ENCODE results near the gene PTPRN2.
"Not testable (repeated sequence)": the region's sequence is repeated elsewhere in the genome, so short reads cannot be mapped to it uniquely, and the experiment has no call there.

The PTPRN2 gene

GRCh38 chr7:157506268-157506667, 1081.4 kb downstream of the PTPRN2 start:
- CTCF ChIA-PET, result no interaction called here
- TF ChIP-seq SUZ12 (IDR thresholded peaks at IDR 0.05) (no peak), BHLHE40 (IDR thresholded peaks at IDR 0.05; ENCODE audit: borderline replicate concordance) (no peak), L3MBTL2 (conservative IDR thresholded peaks at IDR 0.05) (no peak), FOXM1 (IDR thresholded peaks at IDR 0.05; ENCODE audit: borderline replicate concordance) (no peak), ELF4 (IDR thresholded peaks at IDR 0.05) (no peak), TARDBP (IDR thresholded peaks at IDR 0.05) (no peak), ARNT (IDR thresholded peaks at IDR 0.05) (no peak), HDGF (IDR thresholded peaks at IDR 0.05; ENCODE audit: borderline replicate concordance) (no peak), FOXA1 (IDR thresholded peaks at IDR 0.05) (no peak)
- POLR2A ChIA-PET, result no interaction called here
- DNase-seq (ENCODE audit: extremely low spot score), result no peak

GRCh38 chr7:157505646-157506045, 1082.0 kb downstream of the PTPRN2 start:
- no peak for TF ChIP-seq FOXM1 (IDR thresholded peaks at IDR 0.05; ENCODE audit: borderline replicate concordance)
- no peak for TF ChIP-seq ZNF384 (IDR thresholded peaks at IDR 0.05)
- no peak for TF ChIP-seq BHLHE40 (IDR thresholded peaks at IDR 0.05; ENCODE audit: borderline replicate concordance)
- TF ChIP-seq FOXA1 (IDR thresholded peaks at IDR 0.05), result no peak
- no peak for TF ChIP-seq FOXK2 (IDR thresholded peaks at IDR 0.05)
- ChIA-PET POLR2A (no interaction called here), CTCF (no interaction called here)
- no peak for DNase-seq (ENCODE audit: extremely low spot score)

GRCh38 chr7:157503229-157503628, 1084.4 kb downstream of the PTPRN2 start:
- ChIA-PET CTCF (interaction anchor here (0.6 kb wide), 1 partner anchor 1024 kb away, joined by 3 read pairs; no protein-coding TSS in a partner anchor), POLR2A (no interaction called here)
- no peak for DNase-seq (ENCODE audit: extremely low spot score)
- no peak for TF ChIP-seq PKNOX1 (IDR thresholded peaks at IDR 0.05)

GRCh38 chr7:157502701-157503111, 1084.9 kb downstream of the PTPRN2 start:
- TF ChIP-seq SP1 (IDR thresholded peaks at IDR 0.05) (no peak), CTBP1 (IDR thresholded peaks at IDR 0.05; ENCODE audit: borderline replicate concordance) (no peak), L3MBTL2 (conservative IDR thresholded peaks at IDR 0.05) (no peak), ZNF384 (IDR thresholded peaks at IDR 0.05) (no peak), PKNOX1 (IDR thresholded peaks at IDR 0.05) (no peak), BHLHE40 (IDR thresholded peaks at IDR 0.05; ENCODE audit: borderline replicate concordance) (no peak), ELF4 (IDR thresholded peaks at IDR 0.05) (no peak), LEF1 (IDR thresholded peaks at IDR 0.05; ENCODE audit: borderline replicate concordance) (no peak), NFRKB (IDR thresholded peaks at IDR 0.05) (no peak), FOXA1 (IDR thresholded peaks at IDR 0.05) (no peak), TARDBP (IDR thresholded peaks at IDR 0.05) (no peak), FOXK2 (IDR thresholded peaks at IDR 0.05) (no peak), SUZ12 (IDR thresholded peaks at IDR 0.05) (no peak), HDGF (IDR thresholded peaks at IDR 0.05; ENCODE audit: borderline replicate concordance) (no peak), FOXM1 (IDR thresholded peaks at IDR 0.05; ENCODE audit: borderline replicate concordance) (no peak), ARNT (IDR thresholded peaks at IDR 0.05) (no peak)
- CTCF ChIA-PET, result no interaction called here
- no peak for DNase-seq (ENCODE audit: extremely low spot score)
- POLR2A ChIA-PET, result no interaction called here

- TF ChIP-seq ZNF384 (IDR thresholded peaks at IDR 0.05) (no peak), NFRKB (IDR thresholded peaks at IDR 0.05) (no peak), FOXK2 (IDR thresholded peaks at IDR 0.05) (no peak), BHLHE40 (IDR thresholded peaks at IDR 0.05; ENCODE audit: borderline replicate concordance) (no peak), L3MBTL2 (conservative IDR thresholded peaks at IDR 0.05) (no peak), ELF4 (IDR thresholded peaks at IDR 0.05) (no peak), CTBP1 (IDR thresholded peaks at IDR 0.05; ENCODE audit: borderline replicate concordance) (no peak), SP1 (IDR thresholded peaks at IDR 0.05) (no peak), SUZ12 (IDR thresholded peaks at IDR 0.05) (no peak), ARNT (IDR thresholded peaks at IDR 0.05) (no peak), FOXA1 (IDR thresholded peaks at IDR 0.05) (no peak), PKNOX1 (IDR thresholded peaks at IDR 0.05) (no peak), TARDBP (IDR thresholded peaks at IDR 0.05) (no peak), LEF1 (IDR thresholded peaks at IDR 0.05; ENCODE audit: borderline replicate concordance) (no peak), FOXM1 (IDR thresholded peaks at IDR 0.05; ENCODE audit: borderline replicate concordance) (no peak), HDGF (IDR thresholded peaks at IDR 0.05; ENCODE audit: borderline replicate concordance) (no peak)
- no peak for DNase-seq (ENCODE audit: extremely low spot score)
- ChIA-PET POLR2A (no interaction called here), CTCF (no interaction called here)
Measured at GRCh38 chr7:157501581-157501980, 1086.0 kb downstream of the PTPRN2 start.

GRCh38 chr7:157500989-157501540, 1086.6 kb downstream of the PTPRN2 start:
- POLR2A ChIA-PET; CTCF ChIA-PET; DNase-seq (ENCODE audit: extremely low spot score): not testable (repeated sequence)
